ENCODE measurements around the gene MOXD1. TPM values are rescaled to one million over a fixed set of nuclear protein-coding genes. Genes with fewer than 3 reads are reported as not detected.

MOXD1 gene
- total RNA-seq, 1 donor = 19.5 TPM

- Histone ChIP-seq H3K9me3 (ENCODE audit: low read depth, low read length) (no peaks in the 10 kb centered on the region), H3K79me2 (ENCODE audit: insufficient read depth, low read length) (no peaks in the 10 kb centered on the region), H4K20me1 (ENCODE audit: insufficient read depth, low read length) (no peaks in the 10 kb centered on the region), H3K4me3 (ENCODE audit: insufficient read depth, low read length) (no peak overlapping the region), H3K27me3 (ENCODE audit: insufficient read depth, low read length) (no peaks in the 10 kb centered on the region), H3K36me3 (ENCODE audit: insufficient read depth, low read length) (no peaks in the 10 kb centered on the region), H3K27ac (ENCODE audit: low read depth, low read length) (peak overlapping the region; percentile 67), H3K4me2 (ENCODE audit: insufficient read depth, low read length) (peak overlapping the region; percentile 19), H2AFZ (ENCODE audit: low read length) (no peak overlapping the region), H3K4me1 (ENCODE audit: insufficient read depth, low read length) (peaks cover 35% of the 10 kb centered on the region)
- no peak for DNase-seq (ENCODE audit: insufficient read length, low spot score, missing footprints)
- TF ChIP-seq, protein P1, sequence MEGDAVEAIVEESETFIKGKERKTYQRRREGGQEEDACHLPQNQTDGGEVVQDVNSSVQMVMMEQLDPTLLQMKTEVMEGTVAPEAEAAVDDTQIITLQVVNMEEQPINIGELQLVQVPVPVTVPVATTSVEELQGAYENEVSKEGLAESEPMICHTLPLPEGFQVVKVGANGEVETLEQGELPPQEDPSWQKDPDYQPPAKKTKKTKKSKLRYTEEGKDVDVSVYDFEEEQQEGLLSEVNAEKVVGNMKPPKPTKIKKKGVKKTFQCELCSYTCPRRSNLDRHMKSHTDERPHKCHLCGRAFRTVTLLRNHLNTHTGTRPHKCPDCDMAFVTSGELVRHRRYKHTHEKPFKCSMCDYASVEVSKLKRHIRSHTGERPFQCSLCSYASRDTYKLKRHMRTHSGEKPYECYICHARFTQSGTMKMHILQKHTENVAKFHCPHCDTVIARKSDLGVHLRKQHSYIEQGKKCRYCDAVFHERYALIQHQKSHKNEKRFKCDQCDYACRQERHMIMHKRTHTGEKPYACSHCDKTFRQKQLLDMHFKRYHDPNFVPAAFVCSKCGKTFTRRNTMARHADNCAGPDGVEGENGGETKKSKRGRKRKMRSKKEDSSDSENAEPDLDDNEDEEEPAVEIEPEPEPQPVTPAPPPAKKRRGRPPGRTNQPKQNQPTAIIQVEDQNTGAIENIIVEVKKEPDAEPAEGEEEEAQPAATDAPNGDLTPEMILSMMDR (IDR thresholded peaks at IDR 0.05; ENCODE audit: extremely low read depth, low read depth, low read length) = no peak
Measured at GRCh38 chr6:132322398-132322797, 78.9 kb downstream of the MOXD1 start.

- Histone ChIP-seq H3K27ac (ENCODE audit: low read depth, low read length) (peak overlapping the region; percentile 38), H4K20me1 (ENCODE audit: insufficient read depth, low read length) (no peaks in the 10 kb centered on the region), H3K4me2 (ENCODE audit: insufficient read depth, low read length) (no peak overlapping the region), H2AFZ (ENCODE audit: low read length) (no peak overlapping the region), H3K9me3 (ENCODE audit: low read depth, low read length) (peaks cover 2% of the 10 kb centered on the region), H3K36me3 (ENCODE audit: insufficient read depth, low read length) (no peaks in the 10 kb centered on the region), H3K27me3 (ENCODE audit: insufficient read depth, low read length) (no peaks in the 10 kb centered on the region), H3K4me3 (ENCODE audit: insufficient read depth, low read length) (no peak overlapping the region), H3K4me1 (ENCODE audit: insufficient read depth, low read length) (peaks cover 35% of the 10 kb centered on the region), H3K79me2 (ENCODE audit: insufficient read depth, low read length) (no peaks in the 10 kb centered on the region)
- TF ChIP-seq, protein P1 (IDR thresholded peaks at IDR 0.05; ENCODE audit: extremely low read depth, low read depth, low read length) = no peak
- DNase-seq (ENCODE audit: insufficient read length, low spot score, missing footprints) = no peak
Measured at GRCh38 chr6:132320007-132320406, 81.3 kb downstream of the MOXD1 start.

- Histone ChIP-seq H3K9me3 (ENCODE audit: low read depth, low read length) (peaks cover 2% of the 10 kb centered on the region), H2AFZ (ENCODE audit: low read length) (no peak overlapping the region), H3K4me3 (ENCODE audit: insufficient read depth, low read length) (no peak overlapping the region), H3K79me2 (ENCODE audit: insufficient read depth, low read length) (no peaks in the 10 kb centered on the region), H4K20me1 (ENCODE audit: insufficient read depth, low read length) (no peaks in the 10 kb centered on the region), H3K27me3 (ENCODE audit: insufficient read depth, low read length) (no peaks in the 10 kb centered on the region), H3K4me1 (ENCODE audit: insufficient read depth, low read length) (peaks cover 15% of the 10 kb centered on the region), H3K27ac (ENCODE audit: low read depth, low read length) (no peak overlapping the region), H3K36me3 (ENCODE audit: insufficient read depth, low read length) (peaks cover 4% of the 10 kb centered on the region), H3K4me2 (ENCODE audit: insufficient read depth, low read length) (no peak overlapping the region)
- TF ChIP-seq, protein P1 (IDR thresholded peaks at IDR 0.05; ENCODE audit: extremely low read depth, low read depth, low read length) = no peak
- DNase-seq (ENCODE audit: insufficient read length, low spot score, missing footprints) = no peak
Measured at GRCh38 chr6:132316970-132317369, 84.3 kb downstream of the MOXD1 start.

DNA sequence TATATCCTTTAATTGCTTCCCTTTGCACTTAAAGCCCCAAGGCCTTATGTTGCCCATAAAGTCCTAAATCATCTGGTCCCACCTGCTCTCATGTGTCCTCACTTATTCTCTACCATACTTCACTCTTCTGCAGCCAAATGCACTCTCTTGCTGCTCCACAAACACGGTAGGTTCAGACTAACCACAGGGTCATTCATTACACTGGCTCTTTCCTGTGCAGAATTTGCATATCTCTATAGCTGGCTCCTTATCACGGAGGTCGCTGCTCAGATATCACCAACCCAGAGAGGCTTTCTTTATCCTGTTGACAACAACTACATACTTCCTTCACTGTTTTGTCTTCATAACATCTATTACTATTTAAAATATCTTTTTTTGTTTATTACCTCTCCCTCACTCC is 86.8 kb downstream of the MOXD1 start:
- Histone ChIP-seq H3K9me3 (ENCODE audit: low read depth, low read length) (peaks cover 4% of the 10 kb centered on the region), H4K20me1 (ENCODE audit: insufficient read depth, low read length) (no peaks in the 10 kb centered on the region), H3K4me3 (ENCODE audit: insufficient read depth, low read length) (no peak overlapping the region), H3K27ac (ENCODE audit: low read depth, low read length) (no peak overlapping the region), H3K27me3 (ENCODE audit: insufficient read depth, low read length) (no peaks in the 10 kb centered on the region), H2AFZ (ENCODE audit: low read length) (no peak overlapping the region), H3K36me3 (ENCODE audit: insufficient read depth, low read length) (peaks cover 4% of the 10 kb centered on the region), H3K4me1 (ENCODE audit: insufficient read depth, low read length) (peaks cover under 1% of the 10 kb centered on the region), H3K4me2 (ENCODE audit: insufficient read depth, low read length) (no peak overlapping the region), H3K79me2 (ENCODE audit: insufficient read depth, low read length) (no peaks in the 10 kb centered on the region)
- no peak for DNase-seq (ENCODE audit: insufficient read length, low spot score, missing footprints)
- TF ChIP-seq, protein P1 (IDR thresholded peaks at IDR 0.05; ENCODE audit: extremely low read depth, low read depth, low read length) = no peak

All from osteoblast (primary cell).